ENCODE results near the gene ITPR2. TPM values are rescaled to one million over a fixed set of nuclear protein-coding genes. Genes with fewer than 3 reads are reported as not detected.

The ITPR2 gene
- total and polyA plus RNA-seq, 2 of the 8 experiments (the other 6 are each of a cell fraction or from before 2014, with no cell fraction given), result 4.1 to 48.3 TPM

DNA sequence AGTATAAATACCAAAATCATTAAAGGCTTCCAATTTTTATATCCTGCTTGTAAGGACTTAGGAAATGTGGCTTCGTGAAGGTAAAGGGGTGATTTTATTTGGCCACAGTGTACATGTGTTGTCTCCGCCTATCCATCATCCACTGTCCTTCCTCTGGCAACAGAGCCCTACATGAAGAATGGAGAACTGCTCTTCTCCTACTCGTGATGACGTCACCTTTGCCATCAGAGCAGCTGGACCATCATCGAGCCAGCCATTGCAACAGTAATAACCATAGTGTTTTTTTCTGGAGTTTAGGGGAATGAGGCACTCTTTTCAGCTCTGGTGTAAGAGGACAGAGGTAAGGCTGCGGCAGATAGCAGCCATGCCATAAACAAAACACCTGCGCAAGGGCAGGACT, 19.2 kb downstream of the ITPR2 start:
- 90% methylated on average over 7 of the region's 7 CpGs; no CpG with 5 or more reads in 1 of the 2 experiments for WGBS, 2 experiments (ENCODE audit: extremely low coverage in 1 of 2, insufficient coverage in 1 of 2, insufficient read length in 1 of 2, insufficient replicate concordance in 2 of 2, low coverage in 1 of 2, low lambda C conversion rate in 2 of 2, missing lambda C conversion rate in 1 of 2)
- CTCF ChIA-PET (ENCODE audit: partially characterized antibody), result interaction anchor here (0.6 to 1.0 kb wide), 2 partner anchors 112 to 1513 kb away, joined by 3 read pairs; no protein-coding TSS in a partner anchor

More for the DNA sequence above, 19.2 kb downstream of the ITPR2 start:
- Histone ChIP-seq H3K79me1 (ENCODE audit: low read depth, low read length) (no peaks in the 10 kb centered on the region; the same call in 1 of the 2 replicates), H2BK15ac (ENCODE audit: low read length) (no peak overlapping the region), H3K23me2 (ENCODE audit: low read depth, low read length) (no peaks in the 10 kb centered on the region), H3K27ac (ENCODE audit: low read depth, low read length) (no peak overlapping the region), H3K4ac (replicated peaks; ENCODE audit: insufficient read length, low read depth, low read length) (no peak overlapping the region), H2BK5ac (ENCODE audit: low read depth, low read length) (no peak overlapping the region), H4K5ac (ENCODE audit: insufficient read length, low read depth, low read length) (no peak overlapping the region), H2AK5ac (ENCODE audit: low read depth, low read length) (no peak overlapping the region), H2BK20ac (ENCODE audit: low read length) (no peak overlapping the region), H3K4me2 (ENCODE audit: insufficient read depth in 1 of 2, low read depth in 2 of 2, low read length in 2 of 2) (no peak overlapping the region), H3K4me1 (replicated peaks in 1 of 4; ENCODE audit: control insufficient read depth in 3 of 4, insufficient read depth in 4 of 4, low read length in 3 of 4) (0 out of 7 replicates have a peak, but pooled peaks cover 0 to 4% (median 0%) of the 10 kb centered on the region in 4 experiments), H3K56ac (replicated peaks; ENCODE audit: insufficient read length, low read depth, low read length) (no peak overlapping the region), H2AFZ (ENCODE audit: low read length) (no peak overlapping the region), H3K4me3 (ENCODE audit: extremely low read depth in 1 of 4, insufficient read depth in 2 of 4, low read depth in 3 of 4, low read length in 4 of 4) (no peak overlapping the region), H3K18ac (ENCODE audit: extremely low read depth, low read length) (no peak overlapping the region), H4K91ac (replicated peaks; ENCODE audit: insufficient read length, low read length) (no peak overlapping the region), H3K9ac (replicated peaks in 1 of 4; ENCODE audit: extremely low read depth in 1 of 4, low read depth in 3 of 4, low read length in 3 of 4) (no peak overlapping the region), H3K9me3 (ENCODE audit: insufficient read depth in 2 of 2, low read depth in 1 of 2, low read length in 1 of 2) (no peaks in the 10 kb centered on the region), H4K8ac (ENCODE audit: extremely low read depth, insufficient read depth, low read length) (no peak overlapping the region), H3K36me3 (ENCODE audit: control insufficient read depth in 2 of 4, insufficient read depth in 4 of 4, low read length in 3 of 4) (no peaks in the 10 kb centered on the region), H3K14ac (ENCODE audit: insufficient read length) (no peak overlapping the region), H2BK12ac (ENCODE audit: low read depth, low read length) (no peak overlapping the region), H4K20me1 (replicated peaks in 1 of 2; ENCODE audit: control insufficient read depth in 1 of 2, insufficient read depth in 2 of 2, low read length in 2 of 2) (no peaks in the 10 kb centered on the region), H2BK120ac (replicated peaks; ENCODE audit: low read depth, low read length) (no peak overlapping the region), H3K79me2 (ENCODE audit: control insufficient read depth in 1 of 2, insufficient read depth in 2 of 2, low read length in 2 of 2) (peaks cover 0 to 5% of the 10 kb centered on the region in 2 experiments; a peak in 2 of 4 replicates), H3K27me3 (replicated peaks in 1 of 4; ENCODE audit: control insufficient read depth in 3 of 4, extremely low read depth in 1 of 4, insufficient read depth in 3 of 4, low read length in 3 of 4) (no peaks in the 10 kb centered on the region), H3K23ac (ENCODE audit: insufficient read length) (no peak overlapping the region)
- POLR2A ChIA-PET (ENCODE audit: partially characterized antibody), result interaction anchor here (1.0 kb wide), 1 partner anchor 11 kb away, joined by 3 read pairs; no protein-coding TSS in a partner anchor
- DNase-seq (ENCODE audit: low read depth in 1 of 2, low spot score in 2 of 2) (no peak), FAIRE-seq (no peak)
- TF ChIP-seq KDM5A (IDR thresholded peaks at IDR 0.05; ENCODE audit: low read length) (no peak), EP300 (IDR thresholded peaks at IDR 0.05; ENCODE audit: borderline replicate concordance in 1 of 2, low read depth in 2 of 2, low read length in 2 of 2) (no peak), ATF2 (IDR thresholded peaks at IDR 0.05; ENCODE audit: low read length) (no peak), RXRA (IDR thresholded peaks at IDR 0.05; ENCODE audit: insufficient read depth, low read depth, low read length) (no peak)
- TF ChIP-seq, protein P1, sequence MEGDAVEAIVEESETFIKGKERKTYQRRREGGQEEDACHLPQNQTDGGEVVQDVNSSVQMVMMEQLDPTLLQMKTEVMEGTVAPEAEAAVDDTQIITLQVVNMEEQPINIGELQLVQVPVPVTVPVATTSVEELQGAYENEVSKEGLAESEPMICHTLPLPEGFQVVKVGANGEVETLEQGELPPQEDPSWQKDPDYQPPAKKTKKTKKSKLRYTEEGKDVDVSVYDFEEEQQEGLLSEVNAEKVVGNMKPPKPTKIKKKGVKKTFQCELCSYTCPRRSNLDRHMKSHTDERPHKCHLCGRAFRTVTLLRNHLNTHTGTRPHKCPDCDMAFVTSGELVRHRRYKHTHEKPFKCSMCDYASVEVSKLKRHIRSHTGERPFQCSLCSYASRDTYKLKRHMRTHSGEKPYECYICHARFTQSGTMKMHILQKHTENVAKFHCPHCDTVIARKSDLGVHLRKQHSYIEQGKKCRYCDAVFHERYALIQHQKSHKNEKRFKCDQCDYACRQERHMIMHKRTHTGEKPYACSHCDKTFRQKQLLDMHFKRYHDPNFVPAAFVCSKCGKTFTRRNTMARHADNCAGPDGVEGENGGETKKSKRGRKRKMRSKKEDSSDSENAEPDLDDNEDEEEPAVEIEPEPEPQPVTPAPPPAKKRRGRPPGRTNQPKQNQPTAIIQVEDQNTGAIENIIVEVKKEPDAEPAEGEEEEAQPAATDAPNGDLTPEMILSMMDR (IDR thresholded peaks at IDR 0.05; ENCODE audit: control extremely low read depth in 1 of 3, insufficient read depth in 1 of 3, low read depth in 1 of 3, low read length in 3 of 3), result no peak
